Measurements from ENCODE around the gene WSCD2.

The WSCD2 gene

DNA sequence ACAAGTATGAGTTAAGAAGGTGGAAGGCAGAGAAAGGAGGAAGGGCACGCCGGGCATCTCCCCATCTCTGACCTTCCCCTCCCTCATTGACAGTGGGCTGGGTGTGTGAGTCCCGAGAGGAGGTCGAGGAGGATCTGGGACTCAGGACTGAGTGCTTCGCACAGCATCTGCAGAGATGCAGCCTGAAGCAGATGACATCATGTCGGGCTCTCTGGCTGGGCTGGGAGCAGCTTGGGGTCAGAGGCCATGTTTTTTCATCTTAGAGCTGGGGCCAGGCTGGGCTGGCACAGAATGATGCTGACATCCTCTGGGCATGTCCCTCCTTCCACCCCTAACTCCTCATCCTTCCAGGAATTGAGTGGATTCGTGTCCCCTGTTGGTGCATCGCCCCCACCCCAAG lies 166.6 kb downstream of the WSCD2 start:
- H3K27me3 ChIP-seq (ENCODE audit: insufficient read depth, low read length): no peaks in the 10 kb centered on the region

GRCh38 chr12:108296945-108297344 lies 167.9 kb downstream of the WSCD2 start:
- no peak overlapping the region for H3K4me3 ChIP-seq (ENCODE audit: low read length)
- H3K4me1 ChIP-seq (ENCODE audit: insufficient read depth, low read length): no peaks in the 10 kb centered on the region
- no peaks in the 10 kb centered on the region for H3K27me3 ChIP-seq (ENCODE audit: insufficient read depth, low read length)
- WGBS: 87% methylated on average over 3 of the region's 3 CpGs
- H3K9me3 ChIP-seq (ENCODE audit: insufficient read depth, low read depth, low read length): no peaks in the 10 kb centered on the region
- H3K36me3 ChIP-seq (ENCODE audit: insufficient read depth, low read length): peaks cover 2% of the 10 kb centered on the region; the same call in 1 of the 2 replicates
- no peak overlapping the region for H3K27ac ChIP-seq (ENCODE audit: low read depth, low read length)
- no peak overlapping the region for H3K9ac ChIP-seq (ENCODE audit: low read depth, low read length)

More for the DNA sequence above, 166.6 kb downstream of the WSCD2 start:
- Histone ChIP-seq H3K4me1 (ENCODE audit: insufficient read depth, low read length) (no peaks in the 10 kb centered on the region), H3K36me3 (ENCODE audit: insufficient read depth, low read length) (peaks cover 4% of the 10 kb centered on the region; the same call in 1 of the 2 replicates), H3K9me3 (ENCODE audit: insufficient read depth, low read depth, low read length) (no peaks in the 10 kb centered on the region), H3K4me3 (ENCODE audit: low read length) (no peak overlapping the region), H3K27ac (ENCODE audit: low read depth, low read length) (no peak overlapping the region), H3K9ac (ENCODE audit: low read depth, low read length) (no peak overlapping the region)
- 93% methylated on average over 8 of the region's 8 CpGs for WGBS

GRCh38 chr12:108297424-108297823 lies 168.3 kb downstream of the WSCD2 start:
- H3K4me1 ChIP-seq (ENCODE audit: insufficient read depth, low read length): peaks cover under 1% of the 10 kb centered on the region; the same call in 1 of the 2 replicates
- 93% methylated on average over 2 of the region's 2 CpGs for WGBS
- no peak overlapping the region for H3K27ac ChIP-seq (ENCODE audit: low read depth, low read length)
- H3K9me3 ChIP-seq (ENCODE audit: insufficient read depth, low read depth, low read length): no peaks in the 10 kb centered on the region
- H3K4me3 ChIP-seq (ENCODE audit: low read length): no peak overlapping the region
- no peak overlapping the region for H3K9ac ChIP-seq (ENCODE audit: low read depth, low read length)
- H3K36me3 ChIP-seq (ENCODE audit: insufficient read depth, low read length): no peaks in the 10 kb centered on the region
- H3K27me3 ChIP-seq (ENCODE audit: insufficient read depth, low read length): no peaks in the 10 kb centered on the region

DNA sequence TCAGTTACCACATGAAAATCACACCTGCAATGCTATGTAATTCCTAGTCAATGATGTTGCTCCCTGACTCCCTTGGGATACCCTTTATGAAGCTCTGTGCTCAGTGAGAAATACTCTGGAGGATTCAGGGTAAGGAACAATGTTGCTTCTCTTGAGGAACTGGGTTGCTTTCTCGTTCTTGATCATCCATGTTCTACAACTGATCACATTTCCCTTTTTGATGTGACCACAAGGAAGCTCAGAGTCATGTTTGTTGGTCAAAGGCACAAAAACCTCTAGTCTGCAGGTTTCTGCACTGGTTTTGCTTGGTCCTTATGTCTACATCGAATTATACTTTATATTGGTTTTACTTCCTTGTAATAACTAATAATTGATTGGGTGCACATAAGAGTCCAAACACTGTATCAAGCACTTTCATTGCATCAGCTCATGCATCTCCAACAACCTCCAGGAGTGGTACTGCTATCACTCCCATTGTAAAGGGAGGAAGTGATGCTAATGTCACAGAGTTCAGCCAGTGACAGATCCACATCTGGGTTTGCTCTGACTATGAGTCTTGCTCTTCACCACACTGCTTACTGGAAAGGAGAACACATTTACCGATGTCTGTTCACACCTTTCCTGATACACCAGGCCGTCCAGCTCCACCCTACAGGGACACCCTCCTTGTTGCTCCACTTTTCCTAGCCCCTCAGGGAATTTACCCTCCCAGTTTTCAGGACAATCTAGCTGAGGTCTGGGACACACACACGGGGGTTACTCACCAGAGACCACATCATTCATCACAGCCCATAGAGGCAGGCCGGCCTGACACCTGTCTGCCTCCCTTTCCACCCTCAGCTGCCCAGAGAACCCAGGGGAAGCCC lies 169.0 kb downstream of the WSCD2 start:
- Histone ChIP-seq H3K36me3 (ENCODE audit: insufficient read depth, low read length) (no peaks in the 10 kb centered on the region), H3K27ac (ENCODE audit: low read depth, low read length) (no peak overlapping the region)
- WGBS: 88% methylated on average over 5 of the region's 6 CpGs

DNA sequence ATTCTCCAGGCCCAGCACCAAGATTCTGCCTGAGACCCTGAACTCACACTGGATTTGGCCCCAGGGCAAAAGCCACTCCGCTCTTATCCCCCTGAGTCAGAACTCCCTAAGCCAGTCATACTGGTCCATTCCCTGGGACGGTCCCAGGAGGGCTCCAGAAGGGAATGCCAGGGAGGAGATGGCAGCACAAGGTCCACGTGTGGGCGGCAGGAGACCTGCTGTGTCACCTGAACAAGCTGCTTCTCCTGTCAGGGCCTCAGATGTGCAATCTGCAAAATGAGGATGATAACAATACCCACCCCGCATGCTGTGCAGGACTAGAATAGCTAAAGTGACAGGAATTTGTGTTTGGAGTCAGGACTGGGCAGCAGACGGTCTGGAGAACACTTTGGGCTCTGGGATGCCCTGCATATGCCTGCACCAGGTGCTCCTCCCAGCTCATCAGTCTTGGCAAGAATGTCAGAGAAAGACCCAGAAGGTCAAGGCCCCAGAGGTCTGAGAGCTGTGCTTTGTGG lies 169.7 kb downstream of the WSCD2 start:
- WGBS: 89% methylated on average over 6 of the region's 6 CpGs
- Histone ChIP-seq H3K36me3 (ENCODE audit: insufficient read depth, low read length) (no peaks in the 10 kb centered on the region), H3K9me3 (ENCODE audit: insufficient read depth, low read depth, low read length) (no peaks in the 10 kb centered on the region), H3K9ac (ENCODE audit: low read depth, low read length) (no peak overlapping the region), H3K4me3 (ENCODE audit: low read length) (no peak overlapping the region), H3K4me1 (ENCODE audit: insufficient read depth, low read length) (peaks cover 7% of the 10 kb centered on the region), H3K27me3 (ENCODE audit: insufficient read depth, low read length) (no peaks in the 10 kb centered on the region), H3K27ac (ENCODE audit: low read depth, low read length) (no peak overlapping the region)

More for the DNA sequence above, 169.0 kb downstream of the WSCD2 start:
- H3K9me3 ChIP-seq (ENCODE audit: insufficient read depth, low read depth, low read length): no peaks in the 10 kb centered on the region
- no peak overlapping the region for H3K9ac ChIP-seq (ENCODE audit: low read depth, low read length)
- no peak overlapping the region for H3K4me3 ChIP-seq (ENCODE audit: low read length)
- H3K27me3 ChIP-seq (ENCODE audit: insufficient read depth, low read length): no peaks in the 10 kb centered on the region
- H3K4me1 ChIP-seq (ENCODE audit: insufficient read depth, low read length): peaks cover 7% of the 10 kb centered on the region

DNA sequence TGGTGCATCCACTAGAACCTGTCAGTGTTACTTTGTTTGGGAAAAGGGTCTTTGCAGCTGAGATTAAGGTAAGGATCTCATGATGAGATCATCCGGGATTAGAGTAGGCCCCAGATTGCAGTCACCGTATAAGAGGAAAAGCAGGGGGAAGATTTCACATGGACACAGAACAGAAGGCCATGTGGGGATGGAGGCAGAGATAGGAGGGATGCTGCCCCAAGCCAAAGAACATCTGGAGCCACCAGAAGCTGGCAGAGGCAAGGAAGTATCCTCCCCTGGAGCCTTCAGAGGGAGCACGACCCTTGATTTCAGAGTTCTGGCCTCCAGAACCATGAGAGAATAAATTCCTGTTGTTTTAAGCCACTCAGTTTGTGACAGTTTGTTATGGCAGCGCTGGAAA lies 170.4 kb downstream of the WSCD2 start:
- Histone ChIP-seq H3K4me1 (ENCODE audit: insufficient read depth, low read length) (peaks cover 12% of the 10 kb centered on the region), H3K4me3 (ENCODE audit: low read length) (no peak overlapping the region), H3K36me3 (ENCODE audit: insufficient read depth, low read length) (no peaks in the 10 kb centered on the region), H3K9me3 (ENCODE audit: insufficient read depth, low read depth, low read length) (no peaks in the 10 kb centered on the region), H3K27me3 (ENCODE audit: insufficient read depth, low read length) (no peaks in the 10 kb centered on the region), H3K9ac (ENCODE audit: low read depth, low read length) (no peak overlapping the region), H3K27ac (ENCODE audit: low read depth, low read length) (no peak overlapping the region)
- WGBS: 93% methylated on average over 4 of the region's 4 CpGs

Measured in HUES64 (cell line).